ENCODE measurements around the gene SMOC1. TPM values are rescaled to one million over a fixed set of nuclear protein-coding genes. Genes with fewer than 3 reads are reported as not detected.
"Not testable (repeated sequence)": the region's sequence is repeated elsewhere in the genome, so short reads cannot be mapped to it uniquely, and the experiment has no call there.

SMOC1 gene
- total and polyA plus RNA-seq, 12 donors, result 0.33 to 19.8 (median 4.5) TPM

DNA sequence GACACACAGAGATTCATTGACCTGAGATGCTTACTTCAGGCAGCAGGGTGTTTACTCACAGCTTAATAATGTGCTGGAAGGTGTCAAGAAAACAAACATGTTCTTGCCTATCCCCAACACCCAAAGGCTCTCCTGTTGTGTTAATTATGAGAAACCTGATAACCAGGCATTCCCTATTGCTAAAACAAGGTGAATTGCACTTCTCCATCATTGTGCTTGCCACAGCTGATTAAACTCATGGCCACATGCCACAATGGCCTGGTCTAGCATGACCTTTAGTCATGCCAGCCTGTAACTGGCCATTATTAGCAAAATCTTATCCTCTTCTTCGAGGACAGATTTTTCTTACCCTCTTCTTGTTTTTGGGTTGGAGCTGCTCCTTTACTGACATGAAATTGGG lies 21.4 kb downstream of the SMOC1 start:
- Histone ChIP-seq H3K27ac (no peak overlapping the region), H3K4me1 (replicated peaks in 1 of 2) (no peaks in the 10 kb centered on the region), H3K36me3 (replicated peaks in 1 of 2) (no peaks in the 10 kb centered on the region), H3K27me3 (no peaks in the 10 kb centered on the region), H3K4me3 (no peak overlapping the region), H3K9me3 (replicated peaks in 1 of 3) (peaks cover 0 to 10% (median 0%) of the 10 kb centered on the region in 3 donors)
- no peak for TF ChIP-seq POLR2A (IDR thresholded peaks at IDR 0.05)
- TF ChIP-seq, protein P1, sequence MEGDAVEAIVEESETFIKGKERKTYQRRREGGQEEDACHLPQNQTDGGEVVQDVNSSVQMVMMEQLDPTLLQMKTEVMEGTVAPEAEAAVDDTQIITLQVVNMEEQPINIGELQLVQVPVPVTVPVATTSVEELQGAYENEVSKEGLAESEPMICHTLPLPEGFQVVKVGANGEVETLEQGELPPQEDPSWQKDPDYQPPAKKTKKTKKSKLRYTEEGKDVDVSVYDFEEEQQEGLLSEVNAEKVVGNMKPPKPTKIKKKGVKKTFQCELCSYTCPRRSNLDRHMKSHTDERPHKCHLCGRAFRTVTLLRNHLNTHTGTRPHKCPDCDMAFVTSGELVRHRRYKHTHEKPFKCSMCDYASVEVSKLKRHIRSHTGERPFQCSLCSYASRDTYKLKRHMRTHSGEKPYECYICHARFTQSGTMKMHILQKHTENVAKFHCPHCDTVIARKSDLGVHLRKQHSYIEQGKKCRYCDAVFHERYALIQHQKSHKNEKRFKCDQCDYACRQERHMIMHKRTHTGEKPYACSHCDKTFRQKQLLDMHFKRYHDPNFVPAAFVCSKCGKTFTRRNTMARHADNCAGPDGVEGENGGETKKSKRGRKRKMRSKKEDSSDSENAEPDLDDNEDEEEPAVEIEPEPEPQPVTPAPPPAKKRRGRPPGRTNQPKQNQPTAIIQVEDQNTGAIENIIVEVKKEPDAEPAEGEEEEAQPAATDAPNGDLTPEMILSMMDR (IDR thresholded peaks at IDR 0.05), result no peak
- no peak for DNase-seq
- 53 to 70% (median 62%) methylated on average over 1 of the region's 1 CpG for WGBS, 4 donors
- intact Hi-C loops (cut with DNase I), result no loop called here

DNA sequence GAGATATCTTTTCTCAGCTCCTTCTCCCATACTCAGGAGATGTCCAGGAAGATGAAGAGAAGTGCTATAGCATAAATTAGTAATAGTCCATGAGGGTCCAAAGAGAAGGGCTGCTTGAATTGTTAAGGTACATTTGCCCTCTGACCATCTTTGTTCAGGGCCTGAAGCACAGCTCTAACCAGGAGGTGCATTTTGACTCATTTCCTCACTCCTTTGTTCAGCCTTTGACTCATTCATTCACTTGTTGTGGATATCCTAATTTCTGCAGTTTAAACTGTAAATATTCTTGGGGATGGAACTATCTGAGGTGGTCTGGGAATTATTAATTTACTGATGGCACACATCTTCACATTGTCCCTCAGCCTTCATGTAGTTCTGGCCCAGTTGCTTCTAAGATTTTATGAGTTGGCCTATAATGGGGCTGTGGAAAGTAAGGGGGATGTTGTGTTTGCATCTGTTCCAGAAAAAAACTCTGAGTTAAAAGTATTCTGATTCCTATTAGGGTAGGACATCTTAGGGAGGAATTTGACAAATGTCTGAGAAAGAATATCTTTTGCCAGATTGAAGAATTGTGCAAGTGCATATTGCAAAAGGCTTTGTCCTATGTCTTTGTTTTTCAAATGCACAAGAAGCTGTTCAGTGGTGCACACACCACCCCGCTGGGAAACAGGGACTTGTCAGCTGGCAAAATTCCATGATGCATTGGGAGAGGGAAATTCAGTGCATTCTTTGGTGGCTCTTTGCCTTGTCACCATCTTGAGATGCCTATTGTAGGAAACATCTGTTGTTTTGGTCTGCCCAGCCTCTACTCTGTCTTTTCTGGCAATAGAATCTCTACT lies 22.1 kb downstream of the SMOC1 start:
- WGBS, 4 donors, result 55 to 83% (median 69%) methylated on average over 1 of the region's 1 CpG
- peak overlapping the region in 1 of 5 donors; percentile 16 for H3K27ac ChIP-seq
- TF ChIP-seq, protein P1 (IDR thresholded peaks at IDR 0.05), result no peak
- no peak for TF ChIP-seq POLR2A (IDR thresholded peaks at IDR 0.05)
- no peaks in the 10 kb centered on the region for H3K36me3 ChIP-seq (replicated peaks in 1 of 2)
- no peak overlapping the region for H3K4me3 ChIP-seq
- DNase-seq, result peak in 2 of 7 donors; percentile 25 to 38
- H3K27me3 ChIP-seq, result no peaks in the 10 kb centered on the region
- peaks cover 0 to 10% (median 0%) of the 10 kb centered on the region in 3 donors for H3K9me3 ChIP-seq (replicated peaks in 1 of 3)
- intact Hi-C loops (cut with DNase I), result no loop called here
- no peaks in the 10 kb centered on the region for H3K4me1 ChIP-seq (replicated peaks in 1 of 2)

DNA sequence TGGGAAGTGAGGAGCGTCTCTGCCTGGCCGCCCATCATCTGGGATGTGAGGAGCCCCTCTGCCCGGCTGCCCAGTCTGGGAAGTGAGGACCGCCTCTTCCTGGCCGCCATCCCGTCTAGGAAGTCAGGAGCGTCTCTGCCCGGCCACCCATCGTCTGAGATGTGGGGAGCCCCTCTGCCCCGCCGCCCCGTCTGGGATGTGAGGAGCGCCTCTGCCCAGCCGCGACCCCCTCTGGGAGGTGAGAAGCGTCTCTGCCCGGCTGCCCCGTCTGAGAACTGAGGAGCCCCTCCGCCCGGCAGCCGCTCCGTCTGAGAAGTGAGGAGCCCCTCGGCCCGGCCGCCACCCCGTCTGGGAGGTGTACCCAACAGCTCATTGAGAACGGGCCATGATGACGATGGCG lies 23.8 kb downstream of the SMOC1 start:
- intact Hi-C loops (cut with DNase I); H3K9me3 ChIP-seq (replicated peaks in 1 of 3); H3K36me3 ChIP-seq (replicated peaks in 1 of 2); H3K27me3 ChIP-seq; H3K27ac ChIP-seq; H3K4me3 ChIP-seq; DNase-seq; H3K4me1 ChIP-seq (replicated peaks in 1 of 2): not testable (repeated sequence)
- 83 to 93% (median 88%) methylated on average over 22 to 29 of the region's 29 CpGs; no CpG with 5 or more reads in 1 of the 4 donors for WGBS, 4 donors

DNA sequence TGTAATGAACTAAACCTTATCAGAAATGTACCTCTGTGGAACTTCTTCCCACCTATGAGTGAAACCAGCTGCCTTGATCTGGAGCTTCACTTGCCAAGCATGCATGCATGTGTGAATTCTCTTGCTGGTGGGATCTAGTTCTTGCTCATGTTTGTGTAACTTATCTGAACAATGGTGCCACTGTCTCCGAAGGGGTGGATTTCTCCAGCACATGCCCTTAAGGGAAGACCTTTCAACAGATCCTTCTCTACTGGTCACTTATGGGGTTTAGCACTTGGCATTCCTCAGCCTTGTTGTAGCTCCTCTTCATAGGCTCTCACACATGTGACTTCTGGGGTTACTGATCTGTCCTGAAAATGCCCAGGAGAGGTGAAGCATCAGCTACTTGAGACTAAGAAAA lies 25.0 kb downstream of the SMOC1 start:
- 67 to 88% (median 78%) methylated on average over 1 of the region's 1 CpG for WGBS, 4 donors
- intact Hi-C loops (cut with DNase I), result no loop called here
- H3K27ac ChIP-seq, result no peak overlapping the region
- H3K9me3 ChIP-seq (replicated peaks in 1 of 3), result no peaks in the 10 kb centered on the region
- no peaks in the 10 kb centered on the region for H3K4me1 ChIP-seq (replicated peaks in 1 of 2)
- H3K27me3 ChIP-seq, result no peaks in the 10 kb centered on the region
- no peaks in the 10 kb centered on the region for H3K36me3 ChIP-seq (replicated peaks in 1 of 2)
- no peak overlapping the region for H3K4me3 ChIP-seq
- TF ChIP-seq, protein P1 (IDR thresholded peaks at IDR 0.05), result no peak
- TF ChIP-seq POLR2A (IDR thresholded peaks at IDR 0.05), result no peak
- no peak for DNase-seq

DNA sequence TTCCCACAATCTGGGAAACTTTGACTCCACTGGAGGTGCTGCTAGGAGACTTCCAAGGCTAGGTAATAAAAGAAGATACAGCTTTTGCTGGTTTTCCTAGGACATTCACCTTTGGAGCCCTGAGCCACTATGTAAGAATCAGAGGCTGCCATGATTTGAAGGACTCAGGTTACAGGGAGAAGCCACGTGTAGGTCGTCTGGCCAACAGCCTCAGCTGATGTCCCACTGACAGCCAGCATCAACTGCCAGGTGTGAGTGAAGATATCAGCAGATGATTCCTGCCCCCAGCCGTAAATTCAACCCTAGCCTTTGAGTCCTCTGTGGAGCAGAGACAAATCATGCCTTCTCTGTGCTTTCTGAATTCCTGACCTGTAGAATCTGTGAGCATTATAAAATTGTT lies 27.0 kb downstream of the SMOC1 start:
- 39 to 56% (median 47%) methylated on average over 3 of the region's 3 CpGs for WGBS, 4 donors
- H3K4me3 ChIP-seq, result no peak overlapping the region
- intact Hi-C loops (cut with DNase I), result no loop called here
- no peaks in the 10 kb centered on the region for H3K9me3 ChIP-seq (replicated peaks in 1 of 3)
- DNase-seq, result no peak
- H3K27me3 ChIP-seq, result no peaks in the 10 kb centered on the region
- TF ChIP-seq, protein P1 (IDR thresholded peaks at IDR 0.05), result no peak
- TF ChIP-seq POLR2A (IDR thresholded peaks at IDR 0.05), result no peak
- no peaks in the 10 kb centered on the region for H3K4me1 ChIP-seq (replicated peaks in 1 of 2)
- no peak overlapping the region for H3K27ac ChIP-seq
- no peaks in the 10 kb centered on the region for H3K36me3 ChIP-seq (replicated peaks in 1 of 2)
